Measurements from ENCODE around the gene SLF1. TPM values are rescaled to one million over a fixed set of nuclear protein-coding genes. Genes with fewer than 3 reads are reported as not detected.

The SLF1 gene
- total and polyA plus RNA-seq, 9 of the 15 experiments (the other 6 are each of a cell fraction or from before 2014, with no cell fraction given): 9.8 to 31.1 (median 16.3) TPM

GRCh38 chr5:94615862-94616261 lies 2.6 kb upstream of the SLF1 start:
- intact Hi-C loops (cut with micrococcal nuclease) (loop anchor here (2.0 to 5.0 kb wide), 2 partner anchors 67 to 171 kb away; no protein-coding TSS in a partner anchor), in situ Hi-C loops (cut with MboI) (no loop called here)
- TF ChIP-seq TSHZ1 (CRISPR knock-in tag; IDR thresholded peaks at IDR 0.05) (no peak), ZBED1 (IDR thresholded peaks at IDR 0.05) (no peak), HNRNPK (IDR thresholded peaks at IDR 0.05; ENCODE audit: low read depth, low read length, poor library complexity, severe bottlenecking) (no peak)
- Histone ChIP-seq H3K9me1 (ENCODE audit: control insufficient read depth, insufficient read depth, low read length) (no peaks in the 10 kb centered on the region), H3K9me3 (replicated peaks; ENCODE audit: control insufficient read depth, insufficient read depth, low read depth, low read length) (no peaks in the 10 kb centered on the region), H3K36me3 (ENCODE audit: control insufficient read depth, insufficient read depth, low read length) (no peaks in the 10 kb centered on the region), H4K20me1 (replicated peaks; ENCODE audit: control insufficient read depth, insufficient read depth, low read length) (no peaks in the 10 kb centered on the region), H3K9ac (ENCODE audit: insufficient read depth in 1 of 2, low read depth in 2 of 2, low read length in 2 of 2) (no peak overlapping the region), H3K79me2 (ENCODE audit: control insufficient read depth, insufficient read depth, low read length) (peaks cover 23% of the 10 kb centered on the region), H3K27ac (ENCODE audit: extremely low read depth, low read depth, low read length) (no peak overlapping the region), H3K27me3 (ENCODE audit: control insufficient read depth in 2 of 2, insufficient read depth in 2 of 2, low read length in 2 of 2) (no peaks in the 10 kb centered on the region), H3K4me2 (ENCODE audit: insufficient read depth, low read length) (no peak overlapping the region), H2AFZ (ENCODE audit: low read depth, low read length) (no peak overlapping the region), H3K4me1 (replicated peaks in 1 of 2; ENCODE audit: control insufficient read depth in 2 of 2, insufficient read depth in 2 of 2, low read length in 2 of 2) (peaks cover 0 to 3% of the 10 kb centered on the region in 2 experiments; a peak in 2 of 5 replicates), H3K4me3 (no peak overlapping the region)
- 84% methylated on average over 3 of the region's 3 CpGs for WGBS (ENCODE audit: insufficient coverage, low coverage, missing lambda C conversion rate)
- ATAC-seq (no peak), DNase-seq (ENCODE audit: extremely low read depth in 1 of 4, low spot score in 3 of 4) (no peak), FAIRE-seq (no peak)
- no TSS peak for BruUV-seq (replicated peaks)
- ChIA-PET CTCF (ENCODE audit: low intra/inter-chr PET ratio) (no interaction called here), POLR2A (no interaction called here)

Data from K562 (cell line).